CD4-positive, alpha-beta T cell (primary cell): ENCODE results near the gene BLNK. TPM values are rescaled to one million over a fixed set of nuclear protein-coding genes. Genes with fewer than 3 reads are reported as not detected.

Experiments used
- ATAC-seq: fragments of 200-7000 bp; cut with Tn5 transposase; one replicate; pipeline ENCODE4 v1.10.0; 2022; ENCODE audit warnings: mild to moderate bottlenecking; ENCODE audit not compliant: poor library complexity
- CTCF ChIA-PET: fragments of 350-600 bp; sonication (Branson Sonifier 250); formaldehyde crosslinking; loops from one replicate; lab custom pipeline; 2021; ENCODE audit warnings: antibody characterized with exemption, inconsistent platforms; lab: Charles Lee
- POLR2A ChIA-PET: fragments of 350-600 bp; sonication (Branson Sonifier 250); formaldehyde crosslinking; loops from one replicate; lab custom pipeline; 2021; ENCODE audit warnings: antibody characterized with exemption, inconsistent platforms; lab: Charles Lee
- DNase-seq, 14 experiments: peaks; one replicate each; pipeline ENCODE4 v3.0.0-alpha.2; 2013 to 2020; ENCODE audit warnings: mixed read lengths in 2 of 14
- H3K27ac ChIP-seq, 2 donors: one replicate each; pipeline versions ENCODE4 v1.5.1 to v1.7.0; 2013; ENCODE audit warnings: low read length in 2 of 2, low read depth in 1 of 2, mild to moderate bottlenecking in 1 of 2
- H3K27me3 ChIP-seq, 2 experiments: 1 replicate in 1 of 2; 2 replicates in 1 of 2; pipeline versions ENCODE4 v1.6.1 to v1.7.0; 2013; ENCODE audit warnings: low read length in 2 of 2, control low read depth in 1 of 2, mild to moderate bottlenecking in 1 of 2, moderate library complexity in 1 of 2; ENCODE audit not compliant: insufficient read depth in 2 of 2, control insufficient read depth in 1 of 2
- H3K36me3 ChIP-seq: one replicate; pipeline ENCODE4 v1.6.1; 2013; ENCODE audit warnings: low read length, control low read depth; ENCODE audit not compliant: insufficient read depth
- H3K4me1 ChIP-seq: one replicate; pipeline ENCODE4 v1.6.1; 2013; ENCODE audit warnings: low read length, control low read depth; ENCODE audit not compliant: insufficient read depth
- H3K4me3 ChIP-seq: one replicate; pipeline ENCODE4 v1.5.1; 2013; ENCODE audit warnings: mild to moderate bottlenecking, low read length, moderate library complexity
- H3K9me3 ChIP-seq, 2 experiments: 1 replicate in 1 of 2; 2 replicates in 1 of 2; pipeline versions ENCODE4 v1.6.1 to v1.7.0; 2013; ENCODE audit warnings: low read length in 2 of 2, mild to moderate bottlenecking in 2 of 2, control low read depth in 1 of 2, moderate library complexity in 1 of 2; ENCODE audit not compliant: control insufficient read depth in 1 of 2, insufficient read depth in 1 of 2
- H3K27ac Mint-ChIP-seq: one replicate; pipeline ENCODE4 v1.8.0; 2020; ENCODE audit warnings: mixed read lengths
- H3K27me3 Mint-ChIP-seq: one replicate; pipeline ENCODE4 v1.8.0; 2021; ENCODE audit warnings: mixed read lengths
- H3K36me3 Mint-ChIP-seq: one replicate; pipeline ENCODE4 v1.8.0; 2021; ENCODE audit warnings: low read depth, mixed read lengths
- H3K4me1 Mint-ChIP-seq: one replicate; pipeline ENCODE4 v1.8.0; 2021; ENCODE audit warnings: low read depth, mixed read lengths
- H3K4me3 Mint-ChIP-seq: one replicate; pipeline ENCODE4 v1.8.0; 2020; ENCODE audit warnings: mild to moderate bottlenecking, mixed read lengths
- H3K9me3 Mint-ChIP-seq: one replicate; pipeline ENCODE4 v1.8.0; 2020; ENCODE audit warnings: mixed read lengths
- CTCF ChIP-seq: fragments of 200-600 bp; IDR thresholded peaks from one replicate; pipeline ENCODE4 v1.8.0; 2022; ENCODE audit warnings: antibody characterized with exemption, mild to moderate bottlenecking
- intact Hi-C, 2 experiments: fragments of 100-400 bp; cut with DNase I in 1 of 2; cut with micrococcal nuclease in 1 of 2; formaldehyde crosslinking; loops; one replicate each; pipeline versions ENCODE4 v1.15.1 to v1.9.0; 2023 to 2025; cut with DNase I, micrococcal nuclease
- total RNA-seq, 174 experiments: library from RNA in 2 of 174; stranded (reverse) in 2 of 174; gene quantifications; one replicate each; pipeline ENCODE4 v1.2.3 and lab custom pipeline; 2021 to 2026

The BLNK gene
- total RNA-seq, 2 experiments from 2014 or later, result not detected

- Mint-ChIP-seq H3K4me3 (no peak overlapping the region), H3K4me1 (no peaks in the 10 kb centered on the region), H3K27me3 (peaks cover 8% of the 10 kb centered on the region), H3K36me3 (no peaks in the 10 kb centered on the region), H3K9me3 (no peaks in the 10 kb centered on the region), H3K27ac (no peak overlapping the region)
- Histone ChIP-seq H3K36me3 (no peaks in the 10 kb centered on the region), H3K27me3 (no peaks in the 10 kb centered on the region), H3K4me1 (no peaks in the 10 kb centered on the region), H3K9me3 (no peaks in the 10 kb centered on the region), H3K27ac (no peak overlapping the region), H3K4me3 (no peak overlapping the region)
- ChIA-PET CTCF (no interaction called here), POLR2A (no interaction called here)
- TF ChIP-seq CTCF, result no peak
- intact Hi-C loops, result no loop called here
- ATAC-seq (no peak), DNase-seq (no peak)
Measured at GRCh38 chr10:96272316-96273280, 1.2 kb upstream of the BLNK start.

DNA sequence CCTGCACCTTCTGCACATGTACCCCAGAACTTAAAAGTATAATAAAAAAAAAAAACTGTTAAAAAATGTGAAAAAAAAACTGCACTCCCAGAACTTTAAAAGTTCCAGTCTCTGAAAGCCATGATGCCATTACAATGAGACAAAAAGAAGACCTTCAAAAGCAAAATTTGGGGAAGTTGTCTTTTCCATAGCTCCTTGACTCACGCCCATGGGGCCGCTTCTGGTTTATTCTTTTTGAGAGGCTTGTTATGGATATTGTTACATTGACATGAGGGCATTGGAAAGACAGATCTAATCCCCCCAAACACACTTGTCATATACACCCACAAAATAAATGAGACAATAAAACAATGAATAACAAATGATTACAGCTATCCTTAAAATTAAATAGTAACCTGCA, 798 bp downstream of the BLNK start:
- Histone ChIP-seq H3K27me3 (no peaks in the 10 kb centered on the region), H3K9me3 (no peaks in the 10 kb centered on the region), H3K4me3 (no peak overlapping the region), H3K4me1 (no peaks in the 10 kb centered on the region), H3K27ac (no peak overlapping the region), H3K36me3 (no peaks in the 10 kb centered on the region)
- Mint-ChIP-seq H3K4me1 (no peaks in the 10 kb centered on the region), H3K9me3 (no peaks in the 10 kb centered on the region), H3K27ac (no peak overlapping the region), H3K27me3 (peaks cover 19% of the 10 kb centered on the region), H3K4me3 (no peak overlapping the region), H3K36me3 (no peaks in the 10 kb centered on the region)
- CTCF ChIA-PET, result interaction anchor here (1.0 kb wide), 1 partner anchor 24 kb away, joined by 3 read pairs; no protein-coding TSS in a partner anchor
- ATAC-seq, result no peak
- peak in 1 of 14 experiments; percentile 19 for DNase-seq
- intact Hi-C loops, result no loop called here
- TF ChIP-seq CTCF, result no peak
- POLR2A ChIA-PET, result interaction anchor here (0.6 kb wide), 1 partner anchor 593 kb away, joined by 3 read pairs; no protein-coding TSS in a partner anchor

- Mint-ChIP-seq H3K36me3 (no peaks in the 10 kb centered on the region), H3K27ac (no peak overlapping the region), H3K4me3 (no peak overlapping the region), H3K4me1 (no peaks in the 10 kb centered on the region), H3K9me3 (no peaks in the 10 kb centered on the region), H3K27me3 (peaks cover 21% of the 10 kb centered on the region)
- Histone ChIP-seq H3K27ac (no peak overlapping the region), H3K27me3 (no peaks in the 10 kb centered on the region), H3K9me3 (no peaks in the 10 kb centered on the region), H3K36me3 (no peaks in the 10 kb centered on the region), H3K4me3 (no peak overlapping the region), H3K4me1 (no peaks in the 10 kb centered on the region)
- ATAC-seq, result no peak
- no peak for TF ChIP-seq CTCF
- intact Hi-C loops, result no loop called here
- DNase-seq, result no peak
- POLR2A ChIA-PET, result no interaction called here
- CTCF ChIA-PET, result interaction anchor here (1.0 kb wide), 1 partner anchor 25 kb away, joined by 3 read pairs; no protein-coding TSS in a partner anchor
Measured at GRCh38 chr10:96269438-96270300, 1.7 kb downstream of the BLNK start.
